UCSD-AML1 (cell line): Measurements from ENCODE around the gene CDC123.
A peak's percentile ranks its signal among the peaks of the same experiment; 100 is the strongest.
"Not testable (repeated sequence)": the region's sequence is repeated elsewhere in the genome, so short reads cannot be mapped to it uniquely, and the experiment has no call there.

Experiments used
- DNase-seq: peaks from one replicate; lab custom pipeline; 2025; ENCODE audit not compliant: unreplicated experiment; lab: John Stamatoyannopoulos, UW

The CDC123 gene

GRCh38 chr10:12234687-12235086 lies 38.7 kb downstream of the CDC123 start:
- not testable (repeated sequence) for DNase-seq

- no peak for DNase-seq
Observed at GRCh38 chr10:12235116-12235694, 39.2 kb downstream of the CDC123 start.

- DNase-seq = no peak
Observed at GRCh38 chr10:12235796-12236195, 39.8 kb downstream of the CDC123 start.

- DNase-seq = no peak
Observed at GRCh38 chr10:12237265-12238220, 41.6 kb downstream of the CDC123 start.

GRCh38 chr10:12238821-12239220 lies 42.8 kb downstream of the CDC123 start:
- DNase-seq = no peak

- DNase-seq = peak; percentile 44
Observed at GRCh38 chr10:12241810-12242529, 46.0 kb downstream of the CDC123 start.

GRCh38 chr10:12243864-12244620 lies 48.1 kb downstream of the CDC123 start:
- DNase-seq = peak; percentile 53

GRCh38 chr10:12250181-12250580 lies 54.2 kb downstream of the CDC123 start:
- no peak for DNase-seq

- not testable (repeated sequence) for DNase-seq
Observed at GRCh38 chr10:12250702-12251101, 54.7 kb downstream of the CDC123 start.

GRCh38 chr10:12251581-12251980 lies 55.6 kb downstream of the CDC123 start:
- no peak for DNase-seq

- peak; percentile 15 for DNase-seq
Observed at GRCh38 chr10:12252882-12253546, 57.0 kb downstream of the CDC123 start.

GRCh38 chr10:12255048-12255447 lies 59.1 kb downstream of the CDC123 start:
- no peak for DNase-seq

GRCh38 chr10:12259988-12260387 lies 64.0 kb downstream of the CDC123 start:
- no peak for DNase-seq

GRCh38 chr10:12262278-12262981 lies 66.4 kb downstream of the CDC123 start:
- no peak for DNase-seq

GRCh38 chr10:12264204-12264940 lies 68.4 kb downstream of the CDC123 start:
- DNase-seq = peak; percentile 85

GRCh38 chr10:12269056-12269455 lies 73.1 kb downstream of the CDC123 start:
- no peak for DNase-seq

GRCh38 chr10:12271210-12271540 lies 75.2 kb downstream of the CDC123 start:
- DNase-seq = no peak

GRCh38 chr10:12277862-12278261 lies 81.9 kb downstream of the CDC123 start:
- DNase-seq = not testable (repeated sequence)

- DNase-seq = no peak
Observed at GRCh38 chr10:12279281-12279680, 83.3 kb downstream of the CDC123 start.
